Panc1 (cell line): ENCODE data around the gene ALX4. TPM values are rescaled to one million over a fixed set of nuclear protein-coding genes. Genes with fewer than 3 reads are reported as not detected.
A peak's percentile ranks its signal among the peaks of the same experiment; 100 is the strongest.

Experiments
- ATAC-seq: fragments of 200-7000 bp; cut with Tn5 transposase; 2 replicates; pipeline ENCODE4 v1.9.1; 2020; ENCODE audit warnings: mild to moderate bottlenecking, moderate library complexity
- BruUV-seq: library from RNA; stranded (reverse); fragments of 400-500 nt; replicated peaks from 2 replicates; lab custom pipeline; 2021; lab: Mats Ljungman, UMichigan
- CTCF ChIA-PET: fragments of 300-600 bp; sonication (Branson Sonifier 250); formaldehyde crosslinking; loops from one replicate; lab custom pipeline; 2022; ENCODE audit warnings: antibody characterized with exemption; lab: Charles Lee
- POLR2A ChIA-PET: fragments of 300-600 bp; sonication (Branson Sonifier 250); formaldehyde crosslinking; loops from one replicate; lab custom pipeline; 2022; ENCODE audit warnings: antibody characterized with exemption; lab: Charles Lee
- DNase-seq: peaks from one replicate; pipeline ENCODE4 v3.0.0-alpha.2; 2010; ENCODE audit warnings: low read depth, low spot score
- H3K27ac ChIP-seq: 2 replicates; pipeline ENCODE4 v1.5.1; 2011; ENCODE audit warnings: mild to moderate bottlenecking, low read length, inconsistent platforms
- H3K27me3 ChIP-seq: fragments of 200-500 bp; sonication (Bioruptor generic); 2 replicates; pipeline ENCODE4 v1.6.0; 2014; ENCODE audit warnings: low read length, inconsistent platforms; ENCODE audit not compliant: control insufficient read depth, insufficient read depth
- H3K36me3 ChIP-seq: fragments of 200-500 bp; sonication (Bioruptor generic); 2 replicates; pipeline ENCODE4 v1.5.1; 2014; ENCODE audit warnings: inconsistent platforms, mild to moderate bottlenecking, low read length, moderate library complexity; ENCODE audit not compliant: control insufficient read depth, insufficient read depth
- H3K4me1 ChIP-seq: 2 replicates; pipeline ENCODE4 v1.5.1; 2011; ENCODE audit warnings: inconsistent platforms, mild to moderate bottlenecking, low read length, moderate library complexity; ENCODE audit not compliant: control insufficient read depth, insufficient read depth
- H3K4me3 ChIP-seq, 2 experiments: 2 replicates each; pipeline ENCODE4 v1.5.1; 2011 to 2012; ENCODE audit warnings: low read depth in 2 of 2, low read length in 2 of 2, mild to moderate bottlenecking in 2 of 2, inconsistent platforms in 1 of 2, moderate library complexity in 1 of 2
- H3K9me3 ChIP-seq: fragments of 200-500 bp; sonication (Bioruptor generic); 2 replicates; pipeline ENCODE4 v1.5.1; 2014; ENCODE audit warnings: low read depth, mild to moderate bottlenecking, inconsistent platforms, low read length, moderate library complexity; ENCODE audit not compliant: control insufficient read depth, insufficient read depth
- POLR2AphosphoS5 ChIP-seq: IDR thresholded peaks from 2 replicates; pipeline ENCODE4 v1.6.1; 2012; ENCODE audit warnings: mild to moderate bottlenecking, low read depth, low read length, moderate library complexity
- REST ChIP-seq, 2 experiments: IDR thresholded peaks; 2 replicates each; pipeline ENCODE4 v1.6.1; 2011 to 2012; ENCODE audit warnings: low read depth in 2 of 2, control low read depth in 1 of 2, low read length in 1 of 2, mild to moderate bottlenecking in 1 of 2, moderate library complexity in 1 of 2; ENCODE audit not compliant: insufficient read depth in 1 of 2
- SIN3A ChIP-seq: IDR thresholded peaks from 2 replicates; pipeline ENCODE4 v1.6.1; 2012; ENCODE audit warnings: low read depth, mild to moderate bottlenecking, low read length, moderate library complexity, borderline replicate concordance; ENCODE audit not compliant: insufficient read depth
- TCF7L2 ChIP-seq: IDR thresholded peaks from 2 replicates; pipeline ENCODE4 v1.6.1; 2011; ENCODE audit warnings: mild to moderate bottlenecking, low read depth, low read length, inconsistent platforms
- in situ Hi-C: cut with HindIII; loops from 2 replicates; pipeline ENCODE4 v1.10.0; 2016; ENCODE audit warnings: low sequenced_read_pairs, low pct_unique_long_range_greater_than_20kb
- intact Hi-C: fragments of 100-400 bp; cut with micrococcal nuclease; formaldehyde crosslinking; loops from one replicate; pipeline ENCODE4 v1.10.0; 2022; ENCODE audit not compliant: unreplicated experiment
- total RNA-seq: library from RNA; stranded (reverse); gene quantifications from one replicate; pipeline ENCODE4 v1.2.1, GENCODE V29; 2021; ENCODE audit not compliant: unreplicated experiment
- TF ChIP-seq, protein P1 (sequence below): fragments of 450-650 bp; IDR thresholded peaks from 2 replicates; pipeline ENCODE4 v1.5.1; 2017; ENCODE audit warnings: mild to moderate bottlenecking

The ALX4 gene
- total RNA-seq, 1 experiment from 2014 or later, result 1.0 TPM

GRCh38 chr11:44307340-44308099 lies 2.4 kb downstream of the ALX4 start:
- CTCF ChIA-PET, result no interaction called here
- H3K27me3 ChIP-seq, result peaks cover 3% of the 10 kb centered on the region; the same call in 1 of the 2 replicates

GRCh38 chr11:44306918-44307244 lies 3.1 kb downstream of the ALX4 start:
- in situ Hi-C loops, result no loop called here
- H3K27me3 ChIP-seq, result peaks cover 3% of the 10 kb centered on the region; the same call in 1 of the 2 replicates
- BruUV-seq, result no TSS peak

More at GRCh38 chr11:44307340-44308099, 2.4 kb downstream of the ALX4 start:
- Histone ChIP-seq H3K4me3 (no peak overlapping the region), H3K9me3 (no peaks in the 10 kb centered on the region), H3K36me3 (no peaks in the 10 kb centered on the region), H3K4me1 (peaks cover 9% of the 10 kb centered on the region), H3K27ac (no peak overlapping the region)
- BruUV-seq, result no TSS peak
- in situ Hi-C loops, result no loop called here
- ATAC-seq, result 0 out of 2 replicates have a peak, but pooled peaks have one; percentile 5
- intact Hi-C loops, result no loop called here
- TF ChIP-seq POLR2AphosphoS5, result no peak
- no peak for TF ChIP-seq REST (IDR thresholded peaks at IDR 0.05; ENCODE audit: insufficient read depth in 1 of 2, low read depth in 2 of 2, low read length in 1 of 2)
- no peak for TF ChIP-seq TCF7L2
- TF ChIP-seq SIN3A, result no peak
- TF ChIP-seq, protein P1, sequence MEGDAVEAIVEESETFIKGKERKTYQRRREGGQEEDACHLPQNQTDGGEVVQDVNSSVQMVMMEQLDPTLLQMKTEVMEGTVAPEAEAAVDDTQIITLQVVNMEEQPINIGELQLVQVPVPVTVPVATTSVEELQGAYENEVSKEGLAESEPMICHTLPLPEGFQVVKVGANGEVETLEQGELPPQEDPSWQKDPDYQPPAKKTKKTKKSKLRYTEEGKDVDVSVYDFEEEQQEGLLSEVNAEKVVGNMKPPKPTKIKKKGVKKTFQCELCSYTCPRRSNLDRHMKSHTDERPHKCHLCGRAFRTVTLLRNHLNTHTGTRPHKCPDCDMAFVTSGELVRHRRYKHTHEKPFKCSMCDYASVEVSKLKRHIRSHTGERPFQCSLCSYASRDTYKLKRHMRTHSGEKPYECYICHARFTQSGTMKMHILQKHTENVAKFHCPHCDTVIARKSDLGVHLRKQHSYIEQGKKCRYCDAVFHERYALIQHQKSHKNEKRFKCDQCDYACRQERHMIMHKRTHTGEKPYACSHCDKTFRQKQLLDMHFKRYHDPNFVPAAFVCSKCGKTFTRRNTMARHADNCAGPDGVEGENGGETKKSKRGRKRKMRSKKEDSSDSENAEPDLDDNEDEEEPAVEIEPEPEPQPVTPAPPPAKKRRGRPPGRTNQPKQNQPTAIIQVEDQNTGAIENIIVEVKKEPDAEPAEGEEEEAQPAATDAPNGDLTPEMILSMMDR, result no peak
- POLR2A ChIA-PET, result no interaction called here
- no peak for DNase-seq

More at GRCh38 chr11:44306918-44307244, 3.1 kb downstream of the ALX4 start:
- Histone ChIP-seq H3K36me3 (no peaks in the 10 kb centered on the region), H3K4me1 (peaks cover 9% of the 10 kb centered on the region), H3K4me3 (no peak overlapping the region), H3K27ac (no peak overlapping the region), H3K9me3 (no peaks in the 10 kb centered on the region)
- ChIA-PET CTCF (no interaction called here), POLR2A (no interaction called here)
- TF ChIP-seq, protein P1, result no peak
- TF ChIP-seq REST (IDR thresholded peaks at IDR 0.05; ENCODE audit: insufficient read depth in 1 of 2, low read depth in 2 of 2, low read length in 1 of 2) (no peak), TCF7L2 (no peak), SIN3A (no peak), POLR2AphosphoS5 (no peak)
- intact Hi-C loops, result no loop called here
- DNase-seq (no peak), ATAC-seq (no peak)
